Gastroesophageal sphincter (tissue), 4 donors: ENCODE data around the gene SIAH3. TPM values are rescaled to one million over a fixed set of nuclear protein-coding genes. Genes with fewer than 3 reads are reported as not detected.

Source experiments
- ATAC-seq: fragments of 150-250 bp; one replicate; pipeline ENCODE4 v1.9.1; 2016; ENCODE audit warnings: mild to moderate bottlenecking, moderate library complexity
- H3K27ac ChIP-seq, 4 donors: fragments of 200-600 bp; sonication (generic) in 3 of 4; 1 replicate in 3 of 4; 2 replicates in 1 of 4; pipeline ENCODE4 v1.5.1; 2016 to 2019
- H3K27me3 ChIP-seq: fragments of 200-600 bp; sonication (generic); one replicate; pipeline ENCODE4 v1.5.1; 2019
- H3K36me3 ChIP-seq, 2 donors: fragments of 200-600 bp; sonication (generic); one replicate each; pipeline ENCODE4 v1.5.1; 2019; ENCODE audit warnings: control low read depth in 1 of 2
- H3K4me1 ChIP-seq, 3 donors: fragments of 200-600 bp; sonication (generic); 1 replicate in 2 of 3; 2 replicates in 1 of 3; pipeline ENCODE4 v1.5.1; 2016 to 2019; ENCODE audit warnings: control low read depth in 2 of 3
- H3K4me3 ChIP-seq, 2 donors: fragments of 200-600 bp; sonication (generic); one replicate each; pipeline ENCODE4 v1.5.1; 2019; ENCODE audit warnings: mild to moderate bottlenecking in 1 of 2, moderate library complexity in 1 of 2
- H3K9me3 ChIP-seq, 3 donors: fragments of 200-600 bp; sonication (generic); one replicate each; pipeline ENCODE4 v1.5.1; 2017 to 2019; ENCODE audit warnings: control low read depth in 2 of 3
- EP300 ChIP-seq: sonication (generic); formaldehyde crosslinking; IDR thresholded peaks from one replicate; pipeline ENCODE4 v1.6.1; 2017; ENCODE audit warnings: antibody characterized with exemption, mild to moderate bottlenecking
- POLR2A ChIP-seq, 2 donors: fragments of 450-650 bp; IDR thresholded peaks; one replicate each; pipeline ENCODE4 v1.6.1; 2017; ENCODE audit warnings: antibody characterized with exemption in 2 of 2, mild to moderate bottlenecking in 2 of 2, moderate library complexity in 1 of 2
- POLR2AphosphoS5 ChIP-seq: sonication (generic); formaldehyde crosslinking; IDR thresholded peaks from one replicate; pipeline ENCODE4 v1.6.1; 2017; ENCODE audit warnings: antibody characterized with exemption
- WGBS, 2 donors: methylation state at CpG; one replicate each; pipeline ENCODE4 v1.1.5; 2018; ENCODE audit warnings: low coverage in 1 of 2; 5-methylcytosine and 5-hydroxymethylcytosine counted together
- total RNA-seq, 4 donors: library from RNA; depleted of rRNA; stranded (reverse); fragments of >200 nt; gene quantifications; one replicate each; pipeline ENCODE4 v1.1.0, GENCODE V29; 2016
- TF ChIP-seq, protein P1 (sequence below), 4 experiments: fragments of 200-600 bp in 2 of 4; fragments of 450-650 bp in 2 of 4; sonication (generic) in 1 of 4; IDR thresholded peaks; one replicate each; pipeline ENCODE4 v1.5.1; 2017 to 2019; ENCODE audit warnings: antibody characterized with exemption in 4 of 4, mild to moderate bottlenecking in 2 of 4, moderate library complexity in 2 of 4

The SIAH3 gene
- total RNA-seq, 4 donors from 2014 or later: not detected

DNA sequence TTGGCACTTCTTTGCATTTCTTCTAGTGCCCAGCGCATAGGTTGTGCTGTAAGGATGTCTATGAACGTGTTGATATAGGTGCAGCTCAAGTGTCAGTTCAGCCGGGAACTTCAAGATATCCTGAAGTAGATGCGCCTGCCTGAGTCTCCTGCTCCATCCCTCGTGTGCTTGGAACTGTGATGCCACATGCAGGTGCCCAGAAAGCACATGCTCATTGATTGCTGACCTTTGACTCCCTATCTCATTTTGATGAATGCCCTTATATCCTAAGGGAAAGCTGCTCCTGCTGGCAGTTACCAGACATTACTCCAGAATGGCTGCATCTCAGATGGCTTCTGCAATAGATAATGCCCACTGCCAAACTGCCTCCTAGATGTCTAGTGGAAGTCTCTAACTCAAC, 108.6 kb downstream of the SIAH3 start:
- WGBS, 2 donors: 85 to 95% methylated on average over 2 to 4 of the region's 5 CpGs
- Histone ChIP-seq H3K27me3 (no peaks in the 10 kb centered on the region), H3K9me3 (no peaks in the 10 kb centered on the region), H3K4me1 (no peaks in the 10 kb centered on the region), H3K27ac (no peak overlapping the region), H3K4me3 (no peak overlapping the region), H3K36me3 (no peaks in the 10 kb centered on the region)
- ATAC-seq: no peak
- TF ChIP-seq, protein P1, sequence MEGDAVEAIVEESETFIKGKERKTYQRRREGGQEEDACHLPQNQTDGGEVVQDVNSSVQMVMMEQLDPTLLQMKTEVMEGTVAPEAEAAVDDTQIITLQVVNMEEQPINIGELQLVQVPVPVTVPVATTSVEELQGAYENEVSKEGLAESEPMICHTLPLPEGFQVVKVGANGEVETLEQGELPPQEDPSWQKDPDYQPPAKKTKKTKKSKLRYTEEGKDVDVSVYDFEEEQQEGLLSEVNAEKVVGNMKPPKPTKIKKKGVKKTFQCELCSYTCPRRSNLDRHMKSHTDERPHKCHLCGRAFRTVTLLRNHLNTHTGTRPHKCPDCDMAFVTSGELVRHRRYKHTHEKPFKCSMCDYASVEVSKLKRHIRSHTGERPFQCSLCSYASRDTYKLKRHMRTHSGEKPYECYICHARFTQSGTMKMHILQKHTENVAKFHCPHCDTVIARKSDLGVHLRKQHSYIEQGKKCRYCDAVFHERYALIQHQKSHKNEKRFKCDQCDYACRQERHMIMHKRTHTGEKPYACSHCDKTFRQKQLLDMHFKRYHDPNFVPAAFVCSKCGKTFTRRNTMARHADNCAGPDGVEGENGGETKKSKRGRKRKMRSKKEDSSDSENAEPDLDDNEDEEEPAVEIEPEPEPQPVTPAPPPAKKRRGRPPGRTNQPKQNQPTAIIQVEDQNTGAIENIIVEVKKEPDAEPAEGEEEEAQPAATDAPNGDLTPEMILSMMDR (IDR thresholded peaks at IDR 0.05): no peak
- TF ChIP-seq EP300 (no peak), POLR2A (IDR thresholded peaks at IDR 0.05) (no peak)

DNA sequence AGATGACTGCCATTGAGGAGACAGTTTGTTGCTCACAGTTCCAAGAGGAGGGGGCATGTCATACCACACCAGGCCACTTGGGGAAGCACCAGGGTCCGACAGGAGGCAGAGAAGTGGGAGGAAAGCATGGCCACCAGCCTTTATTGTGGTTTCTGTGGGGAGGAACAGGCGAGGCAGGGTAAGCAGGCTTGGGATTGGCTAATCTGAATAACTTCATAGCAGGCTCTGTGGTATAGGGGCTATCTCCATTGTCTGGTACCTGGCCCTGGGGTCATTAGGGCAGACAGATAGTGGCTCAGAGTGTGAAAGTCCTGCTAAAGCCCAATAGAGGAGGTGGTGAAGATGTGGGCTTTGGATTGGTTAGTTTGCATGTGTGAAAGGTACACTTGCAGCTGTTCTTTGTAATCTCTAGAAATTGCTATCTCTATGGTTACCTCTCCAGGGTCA, 114.0 kb downstream of the SIAH3 start:
- Histone ChIP-seq H3K36me3 (no peaks in the 10 kb centered on the region), H3K27ac (no peak overlapping the region), H3K27me3 (no peaks in the 10 kb centered on the region), H3K9me3 (no peaks in the 10 kb centered on the region), H3K4me1 (no peaks in the 10 kb centered on the region), H3K4me3 (no peak overlapping the region)
- ATAC-seq: no peak
- TF ChIP-seq EP300: no peak
- TF ChIP-seq POLR2AphosphoS5: no peak
- TF ChIP-seq, protein P1 (IDR thresholded peaks at IDR 0.05): no peak
- TF ChIP-seq POLR2A (IDR thresholded peaks at IDR 0.05): no peak
- WGBS, 2 donors: 61 to 80% methylated on average over 1 to 2 of the region's 2 CpGs

DNA sequence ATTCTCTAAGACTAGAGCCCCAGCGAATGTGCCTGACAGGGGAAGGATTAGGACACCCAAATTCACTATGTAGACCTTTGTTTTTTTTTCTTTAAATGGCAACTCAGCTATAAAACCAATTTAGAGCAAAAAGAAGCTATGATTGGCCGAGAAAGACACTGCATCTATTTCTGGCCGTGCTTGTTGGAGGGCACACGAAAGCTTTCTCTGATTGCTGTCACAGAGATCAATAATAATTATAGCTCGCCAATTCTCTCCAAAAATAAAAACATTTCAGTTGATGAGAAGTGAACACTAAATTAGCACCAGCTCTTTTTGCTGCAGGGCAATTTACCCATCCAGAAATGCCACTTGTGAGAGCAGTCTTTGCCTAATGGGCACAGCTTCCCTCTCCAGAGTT, 118.2 kb downstream of the SIAH3 start:
- H3K9me3 ChIP-seq: no peaks in the 10 kb centered on the region
- TF ChIP-seq POLR2A (IDR thresholded peaks at IDR 0.05): no peak
- TF ChIP-seq, protein P1 (IDR thresholded peaks at IDR 0.05): no peak
- no peak for ATAC-seq
- H3K4me3 ChIP-seq: no peak overlapping the region
- no peak overlapping the region for H3K27ac ChIP-seq
- no peaks in the 10 kb centered on the region for H3K36me3 ChIP-seq
- WGBS, 2 donors: 81 to 87% methylated on average over 5 of the region's 5 CpGs
- H3K4me1 ChIP-seq: no peaks in the 10 kb centered on the region
- no peaks in the 10 kb centered on the region for H3K27me3 ChIP-seq

DNA sequence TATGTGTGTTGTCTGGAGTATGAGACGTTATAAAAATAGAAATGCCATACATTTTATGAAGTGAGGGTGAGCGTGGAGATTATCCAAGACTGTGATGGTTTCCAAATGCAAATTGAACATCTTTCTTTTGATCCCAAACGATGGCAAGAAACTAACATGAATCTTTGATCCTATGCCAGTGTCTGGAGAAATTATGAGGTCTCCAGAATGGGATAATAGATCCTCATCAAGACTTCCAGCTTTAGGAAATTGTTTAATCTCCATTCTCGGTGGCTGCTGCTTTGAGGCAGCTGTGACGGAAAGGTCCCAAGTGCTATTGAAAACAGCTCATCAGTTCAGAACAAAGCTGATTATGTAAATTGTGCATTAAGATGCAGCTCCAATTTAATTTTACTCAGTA, 118.6 kb downstream of the SIAH3 start:
- Histone ChIP-seq H3K27ac (no peak overlapping the region), H3K27me3 (no peaks in the 10 kb centered on the region), H3K36me3 (no peaks in the 10 kb centered on the region), H3K4me3 (no peak overlapping the region), H3K4me1 (no peaks in the 10 kb centered on the region), H3K9me3 (no peaks in the 10 kb centered on the region)
- WGBS, 2 donors: 33 to 45% methylated on average over 3 to 5 of the region's 5 CpGs
- TF ChIP-seq POLR2AphosphoS5 (no peak), POLR2A (IDR thresholded peaks at IDR 0.05) (no peak), EP300 (no peak)
- TF ChIP-seq, protein P1 (IDR thresholded peaks at IDR 0.05): no peak
- no peak for ATAC-seq

DNA sequence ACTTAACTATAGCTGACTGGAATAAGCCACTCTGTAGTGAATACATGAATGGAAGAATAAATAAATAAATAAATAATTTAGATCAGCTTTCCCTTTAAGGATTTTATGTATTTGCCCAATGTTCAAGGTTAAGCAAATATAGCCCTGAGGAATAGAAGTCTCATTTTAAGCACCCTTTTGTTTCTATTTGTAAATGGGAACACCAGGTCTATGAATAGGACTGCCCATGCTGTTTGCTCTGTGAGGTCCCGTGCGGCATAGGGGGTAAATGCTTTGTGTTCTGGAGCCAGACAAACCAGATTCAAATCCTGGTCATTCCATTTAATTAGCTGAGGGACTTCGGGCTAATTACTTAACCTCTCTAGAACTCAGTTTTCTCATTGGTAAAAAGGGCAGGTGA, 120.1 kb downstream of the SIAH3 start:
- H3K27ac ChIP-seq: no peak overlapping the region
- H3K4me3 ChIP-seq: no peak overlapping the region
- no peaks in the 10 kb centered on the region for H3K9me3 ChIP-seq
- no peaks in the 10 kb centered on the region for H3K27me3 ChIP-seq
- no peaks in the 10 kb centered on the region for H3K4me1 ChIP-seq
- no peaks in the 10 kb centered on the region for H3K36me3 ChIP-seq
- ATAC-seq: no peak
- no peak for TF ChIP-seq POLR2A (IDR thresholded peaks at IDR 0.05)
- no peak for TF ChIP-seq POLR2AphosphoS5
- TF ChIP-seq, protein P1 (IDR thresholded peaks at IDR 0.05): no peak
- TF ChIP-seq EP300: no peak
- WGBS, 2 donors: 92 to 100% methylated on average over 2 to 3 of the region's 3 CpGs
